Activated naive CD8-positive, alpha-beta T cell treated with anti-CD3 and anti-CD28 coated beads, Interleukin-2, amount 50 U/mL, for 16 hours (primary cell): ENCODE results near the gene SRI.

Experiments used
- DNase-seq: peaks from one replicate; pipeline ENCODE4 v3.0.0-alpha.2; 2020; ENCODE audit warnings: low read depth, low spot score

SRI gene

GRCh38 chr7:88226201-88226600 is 6.4 kb upstream of the SRI start:
- no peak for DNase-seq

GRCh38 chr7:88224601-88225275 is 4.9 kb upstream of the SRI start:
- no peak for DNase-seq

- no peak for DNase-seq
These were observed 3.4 kb upstream of the SRI start for GRCh38 chr7:88223265-88223664.

- no peak for DNase-seq
These were observed 817 bp downstream of the SRI start for GRCh38 chr7:88218836-88219605.

GRCh38 chr7:88218429-88218745 is 1.5 kb downstream of the SRI start:
- no peak for DNase-seq

- no peak for DNase-seq
These were observed 2.0 kb downstream of the SRI start for GRCh38 chr7:88217675-88218428.

GRCh38 chr7:88216276-88216675 is 3.6 kb downstream of the SRI start:
- no peak for DNase-seq

GRCh38 chr7:88215295-88215694 is 4.5 kb downstream of the SRI start:
- DNase-seq: no peak

GRCh38 chr7:88214456-88214855 is 5.4 kb downstream of the SRI start:
- DNase-seq: no peak

GRCh38 chr7:88212918-88213317 is 6.9 kb downstream of the SRI start:
- no peak for DNase-seq

- DNase-seq: no peak
These were observed 11.3 kb downstream of the SRI start for GRCh38 chr7:88208521-88208920.

GRCh38 chr7:88206254-88206653 is 13.6 kb downstream of the SRI start:
- no peak for DNase-seq

- no peak for DNase-seq
These were observed 14.7 kb downstream of the SRI start for GRCh38 chr7:88205179-88205578.

GRCh38 chr7:88204525-88205110 is 15.2 kb downstream of the SRI start:
- no peak for DNase-seq

- DNase-seq: no peak
These were observed 16.4 kb downstream of the SRI start for GRCh38 chr7:88203401-88203800.

GRCh38 chr7:88202799-88203198 is 17.0 kb downstream of the SRI start:
- no peak for DNase-seq

GRCh38 chr7:88202278-88202677 is 17.6 kb downstream of the SRI start:
- DNase-seq: no peak

GRCh38 chr7:88201305-88201704 is 18.5 kb downstream of the SRI start:
- DNase-seq: no peak

- no peak for DNase-seq
These were observed 19.0 kb downstream of the SRI start for GRCh38 chr7:88200789-88201188.

- no peak for DNase-seq
These were observed 19.6 kb downstream of the SRI start for GRCh38 chr7:88200261-88200660.

- DNase-seq: no peak
These were observed 27.9 kb downstream of the SRI start for GRCh38 chr7:88191911-88192310.

- DNase-seq: no peak
These were observed 34.2 kb downstream of the SRI start for GRCh38 chr7:88185650-88186049.
